Measurements from ENCODE around the gene LAMA2.
"Not testable (repeated sequence)": the region's sequence is repeated elsewhere in the genome, so short reads cannot be mapped to it uniquely, and the experiment has no call there.

The LAMA2 gene

DNA sequence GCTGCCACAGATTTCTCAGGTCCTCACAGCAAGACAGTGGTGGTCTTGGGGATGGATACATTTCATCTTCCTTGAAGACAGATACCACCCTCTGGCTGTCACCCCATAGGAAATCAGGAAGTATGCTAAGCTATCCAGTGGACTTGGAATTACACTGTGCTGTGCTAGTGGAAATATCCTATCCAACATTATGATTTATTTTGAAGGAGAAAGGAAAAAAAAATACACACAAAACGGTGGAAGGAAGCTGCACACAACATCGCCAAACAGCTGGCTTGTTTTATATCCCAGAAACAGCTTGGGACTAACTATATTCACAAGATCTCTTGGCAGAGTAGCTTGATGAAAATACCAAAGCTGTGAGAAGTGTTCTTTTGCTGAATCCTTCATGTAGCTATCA, 257.6 kb downstream of the LAMA2 start:
- TF ChIP-seq MYC (IDR thresholded peaks at IDR 0.05; ENCODE audit: low read depth, low read length) (no peak), POLR2A (IDR thresholded peaks at IDR 0.05; ENCODE audit: extremely low read depth, insufficient read length) (no peak)
- TF ChIP-seq, protein P1, sequence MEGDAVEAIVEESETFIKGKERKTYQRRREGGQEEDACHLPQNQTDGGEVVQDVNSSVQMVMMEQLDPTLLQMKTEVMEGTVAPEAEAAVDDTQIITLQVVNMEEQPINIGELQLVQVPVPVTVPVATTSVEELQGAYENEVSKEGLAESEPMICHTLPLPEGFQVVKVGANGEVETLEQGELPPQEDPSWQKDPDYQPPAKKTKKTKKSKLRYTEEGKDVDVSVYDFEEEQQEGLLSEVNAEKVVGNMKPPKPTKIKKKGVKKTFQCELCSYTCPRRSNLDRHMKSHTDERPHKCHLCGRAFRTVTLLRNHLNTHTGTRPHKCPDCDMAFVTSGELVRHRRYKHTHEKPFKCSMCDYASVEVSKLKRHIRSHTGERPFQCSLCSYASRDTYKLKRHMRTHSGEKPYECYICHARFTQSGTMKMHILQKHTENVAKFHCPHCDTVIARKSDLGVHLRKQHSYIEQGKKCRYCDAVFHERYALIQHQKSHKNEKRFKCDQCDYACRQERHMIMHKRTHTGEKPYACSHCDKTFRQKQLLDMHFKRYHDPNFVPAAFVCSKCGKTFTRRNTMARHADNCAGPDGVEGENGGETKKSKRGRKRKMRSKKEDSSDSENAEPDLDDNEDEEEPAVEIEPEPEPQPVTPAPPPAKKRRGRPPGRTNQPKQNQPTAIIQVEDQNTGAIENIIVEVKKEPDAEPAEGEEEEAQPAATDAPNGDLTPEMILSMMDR (IDR thresholded peaks at IDR 0.05; ENCODE audit: low read depth, low read length), result no peak
- TF ChIP-seq, protein P2, sequence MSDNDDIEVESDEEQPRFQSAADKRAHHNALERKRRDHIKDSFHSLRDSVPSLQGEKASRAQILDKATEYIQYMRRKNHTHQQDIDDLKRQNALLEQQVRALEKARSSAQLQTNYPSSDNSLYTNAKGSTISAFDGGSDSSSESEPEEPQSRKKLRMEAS (IDR thresholded peaks at IDR 0.05; ENCODE audit: low read depth, low read length), result no peak
- no peak overlapping the region for H3K4me3 ChIP-seq (ENCODE audit: low read depth, low read length)
- DNase-seq (ENCODE audit: low read depth), result no peak

DNA sequence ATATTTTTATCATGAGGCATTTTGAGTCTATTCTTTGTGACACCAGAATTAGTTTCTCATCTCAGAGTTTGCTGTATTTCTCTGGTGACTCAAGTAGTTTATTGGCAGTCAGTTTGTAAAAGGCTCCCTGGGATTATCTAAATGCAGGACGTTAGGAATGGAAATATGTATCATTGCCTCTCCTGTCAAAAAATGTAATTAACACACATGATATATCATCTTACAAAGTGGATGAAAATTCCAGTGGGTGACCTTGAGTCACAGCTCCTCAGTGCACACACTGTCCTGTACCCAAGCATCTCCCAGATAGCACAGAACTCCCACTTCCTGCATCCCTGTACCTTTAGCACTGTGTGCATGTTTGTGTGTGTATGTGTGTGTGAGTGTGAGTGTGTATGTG, 258.6 kb downstream of the LAMA2 start:
- no peak for DNase-seq (ENCODE audit: low read depth)
- H3K4me3 ChIP-seq (ENCODE audit: low read depth, low read length), result no peak overlapping the region
- TF ChIP-seq, protein P2 (IDR thresholded peaks at IDR 0.05; ENCODE audit: low read depth, low read length), result no peak
- no peak for TF ChIP-seq MYC (IDR thresholded peaks at IDR 0.05; ENCODE audit: low read depth, low read length)

DNA sequence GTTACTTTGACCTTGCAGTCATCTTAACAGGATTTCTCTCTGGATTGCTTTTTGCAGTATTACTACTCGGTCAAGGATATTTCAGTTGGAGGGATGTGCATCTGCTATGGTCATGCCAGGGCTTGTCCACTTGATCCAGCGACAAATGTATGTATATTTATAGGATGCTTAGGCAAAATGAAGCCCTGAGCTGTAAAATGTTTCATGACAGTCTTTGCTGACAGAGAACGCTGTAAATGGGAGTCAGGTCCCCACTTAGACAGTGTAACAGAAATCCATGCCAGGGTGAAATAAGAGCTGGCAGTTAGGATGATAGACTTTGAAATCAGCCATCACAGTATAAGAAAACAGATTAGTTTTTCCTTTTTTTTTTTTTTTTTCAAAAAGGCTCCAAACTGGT, 264.0 kb downstream of the LAMA2 start:
- TF ChIP-seq POLR2A (IDR thresholded peaks at IDR 0.05; ENCODE audit: extremely low read depth, insufficient read length), result no peak
- TF ChIP-seq MYC (IDR thresholded peaks at IDR 0.05; ENCODE audit: low read depth, low read length), result no peak
- TF ChIP-seq, protein P2 (IDR thresholded peaks at IDR 0.05; ENCODE audit: low read depth, low read length), result no peak
- TF ChIP-seq, protein P1 (IDR thresholded peaks at IDR 0.05; ENCODE audit: low read depth, low read length), result no peak
- no peak for DNase-seq (ENCODE audit: low read depth)
- no peak overlapping the region for H3K4me3 ChIP-seq (ENCODE audit: low read depth, low read length)

DNA sequence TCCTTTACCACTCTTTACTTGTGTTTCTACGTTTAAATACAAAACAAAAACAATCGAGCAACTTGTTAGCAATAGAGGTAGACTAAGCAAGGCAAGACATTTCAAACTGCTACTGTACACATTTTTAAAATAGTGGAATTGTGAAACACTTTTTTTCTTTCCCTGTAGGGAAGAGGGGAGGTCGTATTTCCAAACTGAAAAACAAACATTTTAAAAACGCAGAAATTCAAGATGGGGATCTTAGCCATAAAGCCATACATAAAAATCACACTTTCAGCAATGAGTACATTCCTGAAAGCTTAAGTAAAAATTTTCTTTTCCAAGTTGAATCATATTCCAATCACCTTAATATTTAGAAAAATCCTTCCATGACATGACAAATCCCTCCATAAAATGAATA, 267.6 kb downstream of the LAMA2 start:
- DNase-seq (ENCODE audit: low read depth), result no peak
- TF ChIP-seq, protein P1 (IDR thresholded peaks at IDR 0.05; ENCODE audit: low read depth, low read length), result no peak
- TF ChIP-seq, protein P2 (IDR thresholded peaks at IDR 0.05; ENCODE audit: low read depth, low read length), result no peak
- H3K4me3 ChIP-seq (ENCODE audit: low read depth, low read length), result no peak overlapping the region

DNA sequence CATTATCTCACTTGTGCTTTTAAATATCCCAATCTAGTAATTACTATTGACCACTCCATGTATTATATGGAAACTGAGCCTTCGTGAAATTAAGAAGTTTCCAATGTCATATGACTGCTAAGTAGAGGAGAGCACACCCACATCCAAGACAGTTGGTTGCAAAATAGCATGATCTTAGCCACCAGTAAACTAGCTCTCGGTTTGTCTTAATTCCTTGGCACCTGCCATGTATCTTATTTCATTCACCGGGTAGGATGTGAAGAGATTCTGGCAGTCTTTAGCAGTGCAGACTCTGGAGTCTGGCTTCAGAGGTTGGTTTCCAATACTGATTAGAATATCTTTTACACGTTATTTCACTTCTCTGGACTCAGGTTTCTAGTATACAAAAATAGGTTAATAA, 270.3 kb downstream of the LAMA2 start:
- DNase-seq (ENCODE audit: low read depth), result no peak
- H3K4me3 ChIP-seq (ENCODE audit: low read depth, low read length), result no peak overlapping the region
- TF ChIP-seq MYC (IDR thresholded peaks at IDR 0.05; ENCODE audit: low read depth, low read length) (no peak), POLR2A (IDR thresholded peaks at IDR 0.05; ENCODE audit: extremely low read depth, insufficient read length) (no peak)
- TF ChIP-seq, protein P2 (IDR thresholded peaks at IDR 0.05; ENCODE audit: low read depth, low read length), result no peak
- TF ChIP-seq, protein P1 (IDR thresholded peaks at IDR 0.05; ENCODE audit: low read depth, low read length), result no peak

DNA sequence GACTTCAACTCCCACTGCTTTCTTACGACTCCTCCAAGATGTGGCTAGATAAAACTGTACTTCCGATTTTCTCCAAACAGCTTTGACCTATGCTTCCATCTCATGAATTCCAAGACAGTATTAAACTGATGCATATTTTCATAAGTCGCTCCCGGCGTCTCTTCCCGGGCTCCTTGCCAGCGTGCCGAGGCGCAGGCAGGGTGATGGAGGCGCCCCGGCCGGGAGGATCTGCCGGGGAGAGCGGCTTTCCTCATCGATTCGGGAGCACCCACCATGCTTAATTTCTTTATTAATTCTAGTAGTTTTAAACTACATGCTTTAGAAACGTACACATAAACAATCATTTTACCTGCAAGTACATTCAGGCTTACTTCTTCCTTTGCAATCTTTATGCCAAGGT, 276.3 kb downstream of the LAMA2 start:
- H3K4me3 ChIP-seq (ENCODE audit: low read depth, low read length); DNase-seq (ENCODE audit: low read depth): not testable (repeated sequence)

DNA sequence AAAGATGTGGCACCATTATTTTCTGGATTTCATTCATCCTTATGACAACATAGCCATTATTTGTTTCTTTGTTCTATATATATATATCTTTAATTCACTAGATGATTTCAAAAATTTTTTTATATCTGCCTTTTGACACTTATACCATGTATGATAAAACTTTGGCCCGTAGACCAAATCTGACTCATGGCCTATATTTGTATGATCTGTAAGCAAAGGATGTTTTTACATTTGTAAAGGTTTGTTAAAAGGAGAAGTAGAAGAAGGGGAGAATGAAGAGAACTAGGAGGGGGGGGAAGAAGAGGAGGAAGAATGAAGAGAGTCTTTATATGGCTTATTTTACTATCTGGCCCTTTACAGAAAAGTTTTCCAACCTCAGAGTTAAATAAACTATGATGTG, 279.7 kb downstream of the LAMA2 start:
- H3K4me3 ChIP-seq (ENCODE audit: low read depth, low read length), result no peak overlapping the region
- DNase-seq (ENCODE audit: low read depth), result no peak
- TF ChIP-seq POLR2A (IDR thresholded peaks at IDR 0.05; ENCODE audit: extremely low read depth, insufficient read length) (no peak), MYC (IDR thresholded peaks at IDR 0.05; ENCODE audit: low read depth, low read length) (no peak)
- TF ChIP-seq, protein P1 (IDR thresholded peaks at IDR 0.05; ENCODE audit: low read depth, low read length), result no peak
- TF ChIP-seq, protein P2 (IDR thresholded peaks at IDR 0.05; ENCODE audit: low read depth, low read length), result no peak

All from NB4 (cell line).